DOHH2 (cell line): ENCODE results near the gene CAMKK1.

Experiments
- H3F3A ChIP-seq: fragments of 200-600 bp; sonication (generic), shearing (Covaris generic); 2 replicates; pipeline ENCODE4 v1.6.0; 2016; ENCODE audit warnings: antibody characterized with exemption, mild to moderate bottlenecking; ENCODE audit not compliant: control insufficient read depth, insufficient read depth
- H3K27ac ChIP-seq: fragments of 200-600 bp; sonication (generic); 2 replicates; pipeline ENCODE4 v1.5.1; 2014; ENCODE audit warnings: low read depth, mild to moderate bottlenecking, low read length, moderate library complexity
- H3K27me3 ChIP-seq: fragments of 200-600 bp; sonication (generic); 2 replicates; pipeline ENCODE4 v1.6.1; 2014; ENCODE audit warnings: mild to moderate bottlenecking, low read length, mixed read lengths; ENCODE audit not compliant: control insufficient read depth
- H3K36me3 ChIP-seq: fragments of 200-600 bp; sonication (generic); 2 replicates; pipeline ENCODE4 v1.6.1; 2014; ENCODE audit warnings: mild to moderate bottlenecking, low read length, moderate library complexity, mixed read lengths; ENCODE audit not compliant: control insufficient read depth
- H3K4me1 ChIP-seq: fragments of 200-600 bp; sonication (generic); 2 replicates; pipeline ENCODE4 v1.6.1; 2014; ENCODE audit warnings: mild to moderate bottlenecking, low read length, mixed read lengths; ENCODE audit not compliant: control insufficient read depth
- H3K4me2 ChIP-seq: fragments of 200-600 bp; sonication (generic); 2 replicates; pipeline ENCODE4 v1.6.0; 2014; ENCODE audit warnings: mild to moderate bottlenecking, low read length, moderate library complexity
- H3K4me3 ChIP-seq: fragments of 200-600 bp; sonication (generic); 2 replicates; pipeline ENCODE4 v1.5.1; 2014; ENCODE audit warnings: mild to moderate bottlenecking, low read length, mixed read lengths
- H3K79me2 ChIP-seq: fragments of 200-600 bp; sonication (generic); 2 replicates; pipeline ENCODE4 v1.6.1; 2014; ENCODE audit warnings: mild to moderate bottlenecking, low read length, mixed read lengths; ENCODE audit not compliant: control insufficient read depth
- H3K9me2 ChIP-seq: fragments of 200-600 bp; sonication (generic); replicated peaks from 2 replicates; pipeline ENCODE4 v1.6.1; 2014; ENCODE audit warnings: mild to moderate bottlenecking, low read length, mixed read lengths; ENCODE audit not compliant: control insufficient read depth
- H3K9me3 ChIP-seq: fragments of 200-600 bp; sonication (generic); 2 replicates; pipeline ENCODE4 v1.6.1; 2014; ENCODE audit warnings: antibody characterized with exemption, low read length, mixed read lengths; ENCODE audit not compliant: control insufficient read depth, insufficient read depth
- H4K20me1 ChIP-seq: fragments of 200-600 bp; sonication (generic); 2 replicates; pipeline ENCODE4 v1.6.0; 2014; ENCODE audit warnings: low read depth, mild to moderate bottlenecking, antibody characterized with exemption, low read length, moderate library complexity; ENCODE audit not compliant: control insufficient read depth, insufficient read depth
- CTCF ChIP-seq: fragments of 200-600 bp; sonication (generic); IDR thresholded peaks from one replicate; pipeline ENCODE4 v1.5.1; 2014; ENCODE audit warnings: antibody characterized with exemption, mild to moderate bottlenecking, low read depth, low read length; ENCODE audit not compliant: poor library complexity, severe bottlenecking
- EZH2phosphoT487 ChIP-seq: fragments of 200-600 bp; sonication (generic); IDR thresholded peaks from 2 replicates; pipeline ENCODE4 v1.6.1; 2017; ENCODE audit warnings: borderline replicate concordance, mild to moderate bottlenecking, antibody characterized with exemption, low read length, moderate library complexity, mixed read lengths

CAMKK1 gene

GRCh38 chr17:3893003-3893719, at the start of gene CAMKK1:
Gene CAMKK1, minus strand, starts transcription at chr17:3893053. Its CDS starts 7,366 bp downstream, at chr17:3885687.
- peaks cover 61% of the 10 kb centered on the region for H3K4me1 ChIP-seq
- H3K9me2 ChIP-seq, result no peaks in the 10 kb centered on the region
- H3K4me3 ChIP-seq, result peak within 1 kb of the TSS; percentile 80
- H3K36me3 ChIP-seq, result no peaks in the 10 kb centered on the region
- peak within 1 kb of the TSS; percentile 97 for H3K4me2 ChIP-seq
- H3K27me3 ChIP-seq, result peaks cover 12% of the 10 kb centered on the region
- 0 out of 2 replicates have a peak, but pooled peaks cover 3% of the 10 kb centered on the region for H4K20me1 ChIP-seq
- no peaks in the 10 kb centered on the region for H3K9me3 ChIP-seq
- no peaks in the 10 kb centered on the region for H3K79me2 ChIP-seq
- H3F3A ChIP-seq, result peaks cover 13% of the 10 kb centered on the region
- H3K27ac ChIP-seq, result no peak within 1 kb of the TSS; the same call in 1 of the 2 replicates
- no peak for TF ChIP-seq CTCF
- no peak for TF ChIP-seq EZH2phosphoT487

- peaks cover 92% of the 10 kb centered on the region for H3K36me3 ChIP-seq
- TF ChIP-seq EZH2phosphoT487 (no peak), CTCF (no peak)
- peaks cover 19% of the 10 kb centered on the region for H4K20me1 ChIP-seq
Measured at GRCh38 chr17:3940965-3941698, 48.3 kb upstream of the CAMKK1 start.

GRCh38 chr17:3937359-3937758, 44.5 kb upstream of the CAMKK1 start:
- no peak overlapping the region for H3K4me2 ChIP-seq
- no peaks in the 10 kb centered on the region for H3K27me3 ChIP-seq
- H3K9me3 ChIP-seq, result no peaks in the 10 kb centered on the region
- H3K4me1 ChIP-seq, result no peaks in the 10 kb centered on the region
- peaks cover 8% of the 10 kb centered on the region for H3K79me2 ChIP-seq
- peaks cover 4% of the 10 kb centered on the region; the same call in 1 of the 2 replicates for H4K20me1 ChIP-seq
- peaks cover 91% of the 10 kb centered on the region for H3K36me3 ChIP-seq
- TF ChIP-seq EZH2phosphoT487 (no peak), CTCF (no peak)
- no peak overlapping the region for H3K27ac ChIP-seq
- H3K4me3 ChIP-seq, result no peak overlapping the region
- no peaks in the 10 kb centered on the region for H3K9me2 ChIP-seq
- H3F3A ChIP-seq, result no peaks in the 10 kb centered on the region

More at GRCh38 chr17:3940965-3941698, 48.3 kb upstream of the CAMKK1 start:
- no peaks in the 10 kb centered on the region for H3K9me2 ChIP-seq
- H3K27ac ChIP-seq, result no peak overlapping the region
- no peaks in the 10 kb centered on the region for H3K27me3 ChIP-seq
- peaks cover 39% of the 10 kb centered on the region for H3K79me2 ChIP-seq
- no peaks in the 10 kb centered on the region; the same call in 1 of the 2 replicates for H3F3A ChIP-seq
- H3K4me3 ChIP-seq, result no peak overlapping the region
- no peak overlapping the region for H3K4me2 ChIP-seq
- H3K4me1 ChIP-seq, result no peaks in the 10 kb centered on the region
- H3K9me3 ChIP-seq, result no peaks in the 10 kb centered on the region; the same call in 1 of the 2 replicates
